Effector memory CD8-positive, alpha-beta T cell (primary cell): Measurements from ENCODE around the gene NAGLU.
"Not testable (repeated sequence)": the region's sequence is repeated elsewhere in the genome, so short reads cannot be mapped to it uniquely, and the experiment has no call there.

Experiments
- ATAC-seq: fragments of 150-1000 bp; cut with Tn5 transposase; replicated peaks from 2 replicates; pipeline ENCODE4 v1.10.0; 2021; ENCODE audit warnings: mild to moderate bottlenecking, moderate library complexity
- DNase-seq, 3 experiments: peaks; one replicate each; pipeline ENCODE4 v3.0.0; 2021
- H3K27ac Mint-ChIP-seq, 2 donors: one replicate each; pipeline ENCODE4 v1.8.0; 2022; ENCODE audit warnings: mild to moderate bottlenecking in 2 of 2, mixed read lengths in 2 of 2, moderate library complexity in 2 of 2
- H3K27me3 Mint-ChIP-seq, 2 donors: one replicate each; pipeline ENCODE4 v1.8.0; 2022; ENCODE audit warnings: mixed read lengths in 2 of 2
- H3K36me3 Mint-ChIP-seq: one replicate; pipeline ENCODE4 v1.8.0; 2022; ENCODE audit warnings: mild to moderate bottlenecking, moderate library complexity, mixed read lengths; ENCODE audit not compliant: insufficient read depth
- H3K4me1 Mint-ChIP-seq, 2 donors: one replicate each; pipeline ENCODE4 v1.8.0; 2022; ENCODE audit warnings: low read depth in 2 of 2, mixed read lengths in 2 of 2
- H3K4me3 Mint-ChIP-seq, 2 donors: one replicate each; pipeline ENCODE4 v1.8.0; 2022; ENCODE audit warnings: mild to moderate bottlenecking in 2 of 2, mixed read lengths in 2 of 2, moderate library complexity in 2 of 2
- H3K9me3 Mint-ChIP-seq, 2 donors: one replicate each; pipeline ENCODE4 v1.8.0; 2022; ENCODE audit warnings: mixed read lengths in 2 of 2

Gene NAGLU

GRCh38 chr17:42554250-42555121 is 18.4 kb downstream of the NAGLU start:
- DNase-seq (peak; percentile 66 to 68 (median 67)), ATAC-seq (peak; percentile 90)
- Mint-ChIP-seq H3K9me3 (no peaks in the 10 kb centered on the region), H3K4me1 (peaks cover 20 to 27% of the 10 kb centered on the region in 2 donors), H3K36me3 (no peaks in the 10 kb centered on the region), H3K4me3 (peak overlapping the region; percentile 89 to 91), H3K27me3 (no peaks in the 10 kb centered on the region), H3K27ac (peak overlapping the region; percentile 92 to 93)

GRCh38 chr17:42555122-42555622 is 19.1 kb downstream of the NAGLU start:
- Mint-ChIP-seq H3K27me3 (no peaks in the 10 kb centered on the region), H3K4me1 (peaks cover 21 to 27% of the 10 kb centered on the region in 2 donors), H3K4me3 (peak overlapping the region; percentile 89 to 91), H3K9me3 (no peaks in the 10 kb centered on the region), H3K27ac (peak overlapping the region; percentile 92 to 93), H3K36me3 (no peaks in the 10 kb centered on the region)
- no peak for DNase-seq
- peak; percentile 2 for ATAC-seq

- DNase-seq, H3K27me3 Mint-ChIP-seq, ATAC-seq, H3K9me3 Mint-ChIP-seq, H3K36me3 Mint-ChIP-seq: not testable (repeated sequence)
- Mint-ChIP-seq H3K27ac (peak overlapping the region; percentile 92 to 93), H3K4me1 (peaks cover 20 to 23% of the 10 kb centered on the region in 2 donors), H3K4me3 (peak overlapping the region in 1 of 2 donors; percentile 91)
Measured at GRCh38 chr17:42555961-42556617, 20.0 kb downstream of the NAGLU start.

- Mint-ChIP-seq H3K4me3 (no peak overlapping the region), H3K27me3 (no peaks in the 10 kb centered on the region), H3K27ac (no peak overlapping the region), H3K9me3 (no peaks in the 10 kb centered on the region), H3K4me1 (peaks cover 26 to 31% of the 10 kb centered on the region in 2 donors), H3K36me3 (peaks cover 22% of the 10 kb centered on the region)
- ATAC-seq = no peak
- no peak for DNase-seq
Measured at GRCh38 chr17:42559075-42559474, 23.0 kb downstream of the NAGLU start.

GRCh38 chr17:42560246-42560645 is 24.2 kb downstream of the NAGLU start:
- H3K4me3 Mint-ChIP-seq = peak overlapping the region in 1 of 2 donors; percentile 52
- ATAC-seq = no peak
- H3K9me3 Mint-ChIP-seq = no peaks in the 10 kb centered on the region
- H3K4me1 Mint-ChIP-seq = peaks cover 22 to 25% of the 10 kb centered on the region in 2 donors
- no peaks in the 10 kb centered on the region for H3K27me3 Mint-ChIP-seq
- H3K27ac Mint-ChIP-seq = no peak overlapping the region
- H3K36me3 Mint-ChIP-seq = peaks cover 26% of the 10 kb centered on the region
- DNase-seq = no peak

GRCh38 chr17:42561897-42562387 is 25.9 kb downstream of the NAGLU start, which contains the start of gene COASY:
COASY (plus strand) TSS chr17:42562148; CDS start chr17:42562623, 475 bp downstream.
- ATAC-seq (peak; percentile 69), DNase-seq (peak; percentile 88 to 90 (median 89))
- Mint-ChIP-seq H3K27ac (peak within 1 kb of the TSS; percentile 91 to 92), H3K4me3 (peak within 1 kb of the TSS; percentile 90), H3K4me1 (peaks cover 27 to 31% of the 10 kb centered on the region in 2 donors), H3K9me3 (no peaks in the 10 kb centered on the region), H3K36me3 (peaks cover 43% of the 10 kb centered on the region), H3K27me3 (no peaks in the 10 kb centered on the region)

- Mint-ChIP-seq H3K27me3 (no peaks in the 10 kb centered on the region), H3K4me1 (peaks cover 32 to 34% of the 10 kb centered on the region in 2 donors), H3K9me3 (no peaks in the 10 kb centered on the region), H3K27ac (peak overlapping the region; percentile 91 to 92), H3K4me3 (peak overlapping the region; percentile 90), H3K36me3 (peaks cover 48% of the 10 kb centered on the region)
- DNase-seq = no peak
- ATAC-seq = no peak
Measured at GRCh38 chr17:42562388-42563142, 26.5 kb downstream of the NAGLU start.

- ATAC-seq = no peak
- Mint-ChIP-seq H3K4me1 (peaks cover 36 to 38% of the 10 kb centered on the region in 2 donors), H3K4me3 (peak overlapping the region; percentile 90), H3K36me3 (peaks cover 54% of the 10 kb centered on the region), H3K27ac (peak overlapping the region in 1 of 2 donors; percentile 92), H3K9me3 (no peaks in the 10 kb centered on the region), H3K27me3 (no peaks in the 10 kb centered on the region)
- no peak for DNase-seq
Measured at GRCh38 chr17:42563143-42563509, 27.1 kb downstream of the NAGLU start.

- Mint-ChIP-seq H3K4me1 (peaks cover 38 to 39% of the 10 kb centered on the region in 2 donors), H3K4me3 (peak overlapping the region; percentile 62 to 90)
- no peak for ATAC-seq
Measured at GRCh38 chr17:42563543-42563942, 27.5 kb downstream of the NAGLU start.

GRCh38 chr17:42563950-42564349 is 27.9 kb downstream of the NAGLU start:
- ATAC-seq = no peak
- Mint-ChIP-seq H3K4me1 (peaks cover 42% of the 10 kb centered on the region in 2 donors), H3K4me3 (peak overlapping the region; percentile 62 to 90), H3K27me3 (no peaks in the 10 kb centered on the region), H3K9me3 (no peaks in the 10 kb centered on the region), H3K27ac (peak overlapping the region in 1 of 2 donors; percentile 92), H3K36me3 (peaks cover 57% of the 10 kb centered on the region)
- no peak for DNase-seq

More at GRCh38 chr17:42563543-42563942, 27.5 kb downstream of the NAGLU start:
- peaks cover 55% of the 10 kb centered on the region for H3K36me3 Mint-ChIP-seq
- H3K27me3 Mint-ChIP-seq = no peaks in the 10 kb centered on the region
- DNase-seq = no peak
- H3K9me3 Mint-ChIP-seq = no peaks in the 10 kb centered on the region
- peak overlapping the region in 1 of 2 donors; percentile 92 for H3K27ac Mint-ChIP-seq

- H3K9me3 Mint-ChIP-seq = no peaks in the 10 kb centered on the region
- peak overlapping the region in 1 of 2 donors; percentile 22 for H3K27ac Mint-ChIP-seq
- peaks cover 40 to 43% of the 10 kb centered on the region in 2 donors for H3K4me1 Mint-ChIP-seq
- DNase-seq (no peak), ATAC-seq (no peak)
- peaks cover 60% of the 10 kb centered on the region for H3K36me3 Mint-ChIP-seq
- no peak overlapping the region for H3K4me3 Mint-ChIP-seq
- H3K27me3 Mint-ChIP-seq = no peaks in the 10 kb centered on the region
Measured at GRCh38 chr17:42564815-42565522, 28.9 kb downstream of the NAGLU start.

- DNase-seq (no peak), ATAC-seq (no peak)
- no peaks in the 10 kb centered on the region for H3K9me3 Mint-ChIP-seq
- no peaks in the 10 kb centered on the region for H3K27me3 Mint-ChIP-seq
- peaks cover 40 to 43% of the 10 kb centered on the region in 2 donors for H3K4me1 Mint-ChIP-seq
- peak overlapping the region; percentile 88 to 93 for H3K27ac Mint-ChIP-seq
- H3K4me3 Mint-ChIP-seq = peak overlapping the region; percentile 87 to 98
- H3K36me3 Mint-ChIP-seq = peaks cover 67% of the 10 kb centered on the region
Measured at GRCh38 chr17:42565523-42566214, 29.6 kb downstream of the NAGLU start.
